Neural progenitor cell (in vitro differentiated cells): ENCODE measurements around the gene RPGR.

Source experiments
- EZH2 ChIP-seq: fragments of 200-600 bp; sonication (generic); IDR thresholded peaks from 2 replicates; pipeline ENCODE4 v1.6.1; 2017; ENCODE audit warnings: antibody characterized with exemption, mild to moderate bottlenecking, moderate library complexity
- TF ChIP-seq, protein P1 (sequence below): fragments of 200-600 bp; sonication (generic); IDR thresholded peaks from 2 replicates; pipeline ENCODE4 v1.5.1; 2017; ENCODE audit warnings: antibody characterized with exemption, mild to moderate bottlenecking

DNA sequence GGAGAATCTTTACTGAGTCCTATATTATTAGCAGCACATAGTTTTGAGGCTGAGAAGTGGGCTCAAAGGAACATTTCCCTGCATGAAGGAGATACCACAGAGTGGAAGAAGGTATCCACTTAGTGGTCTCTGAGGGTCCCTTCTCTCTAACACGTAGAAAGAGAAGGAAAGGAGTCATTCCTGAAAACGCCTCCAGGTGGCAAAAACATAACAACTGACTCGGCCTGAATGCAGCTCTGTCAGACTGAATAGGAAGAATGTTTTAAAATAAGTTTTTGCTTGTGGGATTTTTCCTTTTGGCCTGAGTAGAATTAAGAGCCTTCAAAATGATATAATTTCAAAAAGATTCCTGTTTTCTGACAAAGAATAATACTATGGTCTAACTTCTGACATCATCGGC is 23.3 kb downstream of the RPGR start:
- TF ChIP-seq, protein P1, sequence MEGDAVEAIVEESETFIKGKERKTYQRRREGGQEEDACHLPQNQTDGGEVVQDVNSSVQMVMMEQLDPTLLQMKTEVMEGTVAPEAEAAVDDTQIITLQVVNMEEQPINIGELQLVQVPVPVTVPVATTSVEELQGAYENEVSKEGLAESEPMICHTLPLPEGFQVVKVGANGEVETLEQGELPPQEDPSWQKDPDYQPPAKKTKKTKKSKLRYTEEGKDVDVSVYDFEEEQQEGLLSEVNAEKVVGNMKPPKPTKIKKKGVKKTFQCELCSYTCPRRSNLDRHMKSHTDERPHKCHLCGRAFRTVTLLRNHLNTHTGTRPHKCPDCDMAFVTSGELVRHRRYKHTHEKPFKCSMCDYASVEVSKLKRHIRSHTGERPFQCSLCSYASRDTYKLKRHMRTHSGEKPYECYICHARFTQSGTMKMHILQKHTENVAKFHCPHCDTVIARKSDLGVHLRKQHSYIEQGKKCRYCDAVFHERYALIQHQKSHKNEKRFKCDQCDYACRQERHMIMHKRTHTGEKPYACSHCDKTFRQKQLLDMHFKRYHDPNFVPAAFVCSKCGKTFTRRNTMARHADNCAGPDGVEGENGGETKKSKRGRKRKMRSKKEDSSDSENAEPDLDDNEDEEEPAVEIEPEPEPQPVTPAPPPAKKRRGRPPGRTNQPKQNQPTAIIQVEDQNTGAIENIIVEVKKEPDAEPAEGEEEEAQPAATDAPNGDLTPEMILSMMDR = peak; percentile 41
- TF ChIP-seq EZH2 = no peak
